ENCODE data around the gene CCM2L.
A peak's percentile ranks its signal among the peaks of the same experiment; 100 is the strongest.

Gene CCM2L

DNA sequence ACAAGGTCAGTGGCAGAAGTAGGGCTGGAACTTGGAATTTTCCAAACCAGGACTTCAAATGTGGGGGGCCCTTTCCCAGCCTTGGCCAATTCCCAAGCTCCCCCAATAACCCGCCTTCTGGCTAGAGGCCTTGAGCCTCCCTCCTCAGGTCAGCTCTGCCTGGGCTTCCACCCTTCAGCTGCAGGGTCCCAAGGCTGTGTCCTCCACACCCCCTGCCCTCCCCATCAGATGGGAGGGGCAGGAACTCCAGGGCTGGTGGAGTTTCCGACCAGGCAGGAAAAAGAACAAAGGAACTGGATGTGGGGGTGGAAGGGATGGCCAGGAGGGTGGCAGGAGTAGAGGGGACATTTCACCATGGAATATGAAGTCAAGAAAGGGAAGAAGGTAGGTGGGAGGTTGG, at the start of gene CCM2L:
Gene CCM2L, plus strand, starts transcription at position 338 of the 400 bp plus-strand sequence. Its CDS starts 17 bp downstream, at position 355.
- DNase-seq: no peak

DNA sequence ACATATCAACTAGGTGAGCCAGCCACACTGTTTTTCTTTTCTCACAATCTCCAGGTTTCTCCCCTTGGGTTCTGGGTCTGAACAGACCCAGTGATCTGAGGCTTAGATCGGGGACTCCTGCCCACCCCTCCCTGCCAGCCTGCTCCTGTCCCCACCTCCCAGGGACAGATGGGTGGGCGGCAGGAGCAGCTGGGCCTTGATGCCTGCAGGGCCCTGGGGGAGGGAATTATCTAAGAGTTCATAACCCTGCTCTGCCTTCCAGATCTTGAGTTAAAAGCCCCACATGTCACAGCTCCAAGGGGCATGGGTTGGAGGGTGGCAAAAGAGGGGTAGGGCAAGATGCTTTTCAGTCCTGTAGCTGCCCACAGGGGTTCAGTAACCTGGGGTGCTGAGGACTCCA, 47.5 kb upstream of the CCM2L start:
- no peak for DNase-seq

- no peak for DNase-seq
These were observed 46.3 kb upstream of the CCM2L start for GRCh38 chr20:31963889-31964288.

DNA sequence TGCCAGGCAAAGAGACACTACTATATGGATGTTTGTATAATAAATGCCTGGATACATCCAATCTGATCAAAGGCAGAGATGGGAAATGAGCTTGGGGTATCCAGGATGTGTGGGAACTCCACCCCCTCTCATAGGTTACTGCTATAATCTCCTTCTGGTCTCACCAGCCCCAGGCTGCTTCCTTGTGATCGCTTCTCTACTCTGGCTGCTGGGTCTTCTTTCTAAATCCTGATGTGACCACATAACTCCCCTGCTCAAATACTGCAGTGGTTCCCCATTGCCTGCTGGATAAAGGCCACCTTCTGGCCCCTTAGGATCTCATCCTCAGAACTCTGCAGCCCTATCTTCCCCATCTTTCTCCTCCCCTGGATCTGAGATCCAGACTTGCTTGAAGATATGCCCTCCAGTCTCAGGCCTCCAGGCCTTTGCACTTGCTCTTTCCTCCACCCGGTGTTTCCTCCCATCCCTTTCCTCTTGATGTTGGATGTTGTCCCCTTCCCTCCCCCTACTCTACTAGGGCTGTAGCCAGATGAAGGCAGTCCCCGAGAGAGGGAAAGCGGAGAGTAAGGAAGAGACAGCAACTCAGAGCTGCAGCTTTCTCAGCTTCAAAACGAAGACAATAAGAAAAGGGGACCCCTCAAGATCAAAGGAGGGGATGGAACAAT, 43.1 kb upstream of the CCM2L start:
- DNase-seq: no peak

DNA sequence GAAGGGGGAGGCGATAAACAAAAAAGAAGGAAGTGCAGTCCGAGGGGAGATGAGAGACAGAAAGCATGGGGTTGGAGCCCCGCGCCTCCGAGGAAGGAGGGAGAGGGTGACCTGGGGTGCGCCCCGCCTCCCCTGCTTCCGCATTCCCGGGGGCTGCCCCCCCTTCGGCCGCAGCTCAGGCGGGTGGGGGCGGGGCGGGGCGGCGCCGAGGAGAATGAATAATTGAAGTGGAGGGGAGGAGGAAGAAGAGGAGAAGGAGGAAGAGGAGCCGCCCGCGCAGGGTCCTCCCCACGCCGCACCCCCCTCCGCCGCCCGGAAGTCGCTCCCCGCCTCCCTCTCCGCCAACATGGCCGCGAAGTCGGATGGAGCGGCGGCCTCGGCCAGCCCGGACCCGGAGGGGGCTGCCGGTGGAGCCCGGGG, 42.4 kb upstream of the CCM2L start, which contains the start of gene XKR7:
Gene XKR7, plus strand, starts transcription at position 322 of the 420 bp plus-strand sequence. Its CDS starts 25 bp downstream, at position 347.
- no peak for DNase-seq

DNA sequence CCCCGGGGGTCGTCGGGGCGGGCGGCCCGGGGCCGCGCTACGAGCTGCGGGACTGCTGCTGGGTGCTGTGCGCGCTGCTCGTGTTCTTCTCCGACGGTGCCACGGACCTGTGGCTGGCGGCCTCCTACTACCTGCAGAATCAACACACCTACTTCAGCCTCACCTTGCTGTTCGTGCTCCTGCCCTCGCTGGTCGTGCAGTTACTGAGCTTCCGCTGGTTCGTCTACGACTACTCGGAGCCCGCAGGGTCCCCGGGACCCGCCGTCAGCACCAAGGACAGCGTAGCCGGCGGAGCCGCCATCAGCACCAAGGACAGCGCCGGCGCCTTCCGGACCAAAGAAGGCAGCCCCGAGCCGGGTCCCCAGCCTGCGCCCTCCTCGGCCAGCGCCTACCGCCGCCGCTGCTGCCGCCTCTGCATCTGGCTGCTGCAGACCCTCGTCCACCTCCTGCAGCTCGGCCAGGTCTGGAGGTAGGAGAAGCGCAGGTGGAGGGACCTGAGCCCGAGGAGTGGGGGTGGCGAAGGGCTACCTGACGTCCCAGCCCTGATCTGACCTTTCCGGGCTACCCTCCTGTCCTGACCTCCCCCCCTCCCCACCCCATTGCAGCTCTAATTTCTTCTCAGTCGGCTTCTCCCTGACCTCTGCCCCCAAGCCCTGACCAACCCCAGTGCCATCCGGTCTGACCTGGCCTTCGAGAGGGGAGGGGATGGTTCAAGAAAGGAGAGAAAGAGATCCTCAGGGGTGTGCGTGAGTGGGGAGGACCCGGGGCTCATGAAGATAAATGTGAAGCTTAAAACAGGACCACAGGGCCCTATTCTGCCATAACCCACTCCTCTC, 41.7 kb upstream of the CCM2L start:
- no peak for DNase-seq

DNA sequence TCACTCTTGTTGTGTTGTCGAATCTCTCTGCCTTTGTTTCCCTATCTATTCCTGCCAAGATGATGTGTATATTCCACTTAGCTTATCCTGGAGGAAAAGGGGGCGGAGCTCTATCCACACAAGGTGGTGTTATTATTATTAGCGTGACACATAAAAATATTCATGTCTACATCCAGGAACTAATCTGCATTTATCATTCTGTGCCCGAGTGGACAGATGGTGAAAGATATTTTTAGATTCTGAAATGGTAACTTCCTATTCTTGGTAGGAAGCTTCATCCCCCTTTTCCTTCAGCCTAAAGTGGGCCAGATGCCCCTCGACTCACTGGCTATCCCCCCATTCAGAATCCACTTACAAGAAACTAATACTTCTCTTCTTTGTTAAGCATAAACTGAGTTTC, 40.2 kb upstream of the CCM2L start:
- no peak for DNase-seq

DNA sequence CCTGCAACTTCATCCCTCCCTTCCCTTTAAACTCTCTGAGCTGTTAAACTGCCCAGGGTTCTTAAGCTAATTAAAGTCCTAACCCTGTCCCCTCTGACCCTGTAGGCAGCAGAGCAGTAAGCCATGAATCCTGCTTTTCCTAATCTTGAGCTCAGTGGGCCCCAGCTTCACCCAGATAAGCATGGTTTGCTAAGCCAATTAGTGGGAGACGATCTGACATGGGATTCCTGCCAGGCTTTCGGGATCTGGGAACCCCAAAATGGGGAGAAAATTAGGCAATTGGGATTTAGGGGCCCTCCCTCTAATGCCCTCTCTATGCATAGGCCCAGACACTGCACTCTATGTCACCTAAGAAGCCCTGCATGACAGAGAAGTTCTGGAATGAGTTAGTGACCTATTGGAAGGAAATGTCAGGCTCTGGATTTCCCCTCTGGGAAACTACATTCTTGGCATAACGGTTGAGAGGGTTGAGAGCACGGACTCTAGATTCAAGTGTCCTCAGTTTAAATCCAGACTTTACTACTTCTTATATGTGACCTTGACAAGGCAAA, 37.7 kb upstream of the CCM2L start:
- DNase-seq: no peak

DNA sequence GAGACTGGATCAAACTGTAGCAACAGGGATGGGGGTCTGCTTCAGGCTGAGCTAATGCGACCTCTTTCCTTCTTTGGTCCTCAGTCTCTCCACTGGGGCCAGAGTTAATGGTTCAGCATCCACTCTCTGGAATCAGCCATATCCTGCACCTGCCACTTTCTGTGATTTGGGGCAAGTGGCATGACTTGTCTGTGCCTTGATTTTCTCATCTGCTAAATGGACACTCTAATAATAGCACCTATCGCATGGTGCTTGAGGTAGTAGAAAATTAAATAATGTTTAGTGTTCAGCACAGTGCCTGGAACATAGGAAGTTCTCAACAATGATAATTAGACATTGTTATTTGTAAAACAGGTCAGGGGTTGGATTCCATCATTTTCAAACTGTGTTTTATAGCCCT, 35.9 kb upstream of the CCM2L start:
- no peak for DNase-seq

DNA sequence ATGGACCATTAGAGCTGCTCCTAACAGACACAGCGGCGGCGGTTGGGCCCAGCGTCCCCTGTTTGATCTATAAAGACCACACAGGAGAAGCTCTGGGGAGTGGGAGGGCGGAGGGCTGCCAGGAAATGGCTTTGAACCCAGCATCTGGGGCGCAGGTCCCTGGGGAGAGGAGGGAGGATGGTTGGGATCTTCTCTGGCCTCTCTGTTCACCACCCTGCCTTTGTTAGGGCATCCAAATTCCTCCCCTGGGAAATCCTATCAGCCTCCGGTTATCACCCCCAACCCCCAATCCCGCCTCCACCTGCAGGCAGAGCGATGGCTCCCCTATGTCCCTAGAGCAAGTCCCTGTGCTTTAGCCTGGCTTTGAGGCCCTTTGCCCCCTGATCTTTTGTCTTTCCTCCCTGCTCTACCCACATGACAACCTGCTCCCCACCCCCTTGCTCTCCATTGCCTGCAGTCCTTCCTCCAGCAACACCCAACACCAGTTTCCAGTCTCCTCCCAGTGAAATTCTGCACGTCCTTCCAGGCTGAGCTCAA, 35.2 kb upstream of the CCM2L start:
- DNase-seq: peak; percentile 29

DNA sequence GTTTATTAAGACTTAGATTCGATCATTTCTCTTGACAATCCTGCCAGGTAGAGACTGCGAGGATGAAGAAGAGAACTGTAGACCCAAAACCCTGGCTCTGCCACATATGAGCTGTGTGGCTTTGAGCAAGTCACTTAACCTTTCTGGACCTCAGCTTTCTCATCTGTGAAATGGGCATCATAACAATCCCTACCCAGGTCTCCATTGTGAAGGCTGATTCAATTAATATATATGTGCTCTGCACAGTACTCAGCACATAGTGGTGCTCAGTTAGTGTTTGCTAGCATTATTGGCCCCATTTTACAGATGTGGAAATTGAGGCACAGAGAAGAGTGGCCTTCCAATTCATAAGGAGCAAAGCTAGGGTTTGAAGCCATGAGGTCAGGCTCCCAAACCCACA, 34.4 kb upstream of the CCM2L start:
- DNase-seq: no peak

DNA sequence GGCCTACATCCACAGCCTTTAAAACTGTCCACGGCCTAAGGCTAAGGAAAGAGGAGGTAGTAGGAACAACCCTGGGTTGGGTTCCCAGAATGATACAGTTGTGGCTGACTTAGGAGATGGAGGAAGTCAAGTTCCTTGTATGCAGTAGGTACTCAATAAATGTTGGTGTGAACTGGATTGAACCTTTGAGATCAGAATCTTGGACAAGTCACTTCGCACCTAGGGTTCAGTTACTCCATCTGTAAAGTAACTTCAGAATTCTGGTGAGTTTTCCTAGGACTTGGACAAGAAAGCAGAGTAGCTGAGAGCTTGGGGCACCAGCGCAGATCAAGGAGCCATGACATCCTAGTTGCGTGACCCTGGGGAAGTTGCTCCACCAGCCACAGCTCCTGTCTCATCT, 33.2 kb upstream of the CCM2L start:
- no peak for DNase-seq

DNA sequence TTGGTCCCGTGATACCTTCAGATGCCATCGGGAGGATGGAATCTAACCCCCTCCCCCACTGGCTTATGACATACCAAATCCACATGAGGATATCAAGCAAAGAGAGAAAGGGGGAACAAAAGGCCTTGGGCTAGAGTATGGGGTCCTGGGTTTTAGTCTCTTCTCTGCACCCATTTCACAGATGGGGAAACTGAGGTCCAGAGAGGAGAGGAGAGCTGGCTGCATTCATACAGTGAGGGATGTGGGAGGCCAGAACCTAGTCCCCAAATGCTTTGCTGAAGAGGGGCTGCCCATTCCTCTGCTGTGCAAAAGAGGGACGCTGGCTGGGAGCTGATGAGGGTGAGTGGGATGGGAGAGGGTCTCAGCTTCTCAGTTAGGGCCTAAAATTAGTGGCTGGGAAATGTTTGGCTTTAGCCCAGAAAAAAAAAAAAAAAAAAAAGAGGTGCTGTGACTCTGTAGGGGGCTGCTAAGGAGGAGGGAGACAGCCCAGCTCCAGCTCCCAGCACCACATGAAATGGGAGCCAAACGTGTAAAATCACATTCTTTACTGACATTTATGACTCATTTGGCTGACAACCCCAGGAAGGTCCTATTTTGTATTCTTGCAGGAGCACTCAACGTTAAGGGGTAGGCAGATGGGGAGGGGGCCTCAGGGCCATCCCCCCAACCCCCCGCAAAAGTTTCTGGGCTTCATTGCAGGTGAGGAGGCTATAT, 30.4 kb upstream of the CCM2L start:
- no peak for DNase-seq

DNA sequence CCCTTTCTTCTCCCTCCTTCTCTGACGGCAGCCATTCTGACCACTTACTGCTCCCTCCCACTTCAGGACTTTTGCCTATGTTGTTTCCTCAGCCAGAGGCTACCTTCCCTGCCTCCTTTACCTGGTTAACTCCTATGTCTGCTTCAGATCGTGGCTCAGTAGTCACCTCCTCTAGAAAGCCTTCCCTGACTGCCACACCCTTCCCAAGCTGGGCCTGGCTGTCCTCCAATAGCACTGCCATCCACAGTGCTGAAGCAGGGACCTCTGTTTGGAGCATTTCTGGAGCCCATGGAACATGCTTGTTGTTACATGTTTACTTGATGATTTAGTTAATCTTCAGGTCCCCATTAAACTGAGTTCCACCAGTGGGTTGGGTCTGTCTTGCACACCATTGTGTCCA, 28.5 kb upstream of the CCM2L start:
- no peak for DNase-seq

GRCh38 chr20:31984981-31985471, 25.2 kb upstream of the CCM2L start:
- no peak for DNase-seq

GRCh38 chr20:31987744-31988143, 22.5 kb upstream of the CCM2L start:
- no peak for DNase-seq

- no peak for DNase-seq
These were observed 21.7 kb upstream of the CCM2L start for GRCh38 chr20:31988430-31989015.

DNA sequence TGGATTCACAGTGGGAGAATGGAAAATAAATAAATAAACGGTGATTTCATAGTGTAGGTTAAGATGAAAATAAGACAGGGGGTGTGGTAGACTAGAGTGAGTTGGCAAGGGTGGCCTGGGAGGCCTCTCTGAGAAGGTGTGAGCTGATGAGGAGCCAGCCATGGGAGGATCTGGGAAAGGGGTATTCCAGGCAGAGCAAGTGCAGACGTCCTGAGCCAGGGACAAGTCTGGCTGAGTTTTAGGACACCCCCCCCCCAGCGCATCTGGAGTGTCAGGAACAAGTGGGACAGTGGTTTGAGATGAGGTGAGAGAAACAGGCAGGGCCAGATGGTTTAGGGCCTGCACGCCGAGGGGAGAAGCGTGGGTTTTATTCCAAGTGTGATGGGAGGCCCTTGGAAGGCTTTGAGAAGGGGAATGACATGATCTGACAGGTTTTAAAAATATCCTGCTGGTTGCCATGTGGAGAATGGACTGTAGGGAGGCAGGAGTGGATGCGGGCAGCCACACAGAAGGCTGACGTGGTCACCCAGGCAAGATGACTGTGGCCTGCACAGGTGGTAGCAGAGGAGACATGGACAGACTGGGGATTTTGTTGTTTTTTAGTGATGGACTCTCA, 21.1 kb upstream of the CCM2L start:
- DNase-seq: no peak

DNA sequence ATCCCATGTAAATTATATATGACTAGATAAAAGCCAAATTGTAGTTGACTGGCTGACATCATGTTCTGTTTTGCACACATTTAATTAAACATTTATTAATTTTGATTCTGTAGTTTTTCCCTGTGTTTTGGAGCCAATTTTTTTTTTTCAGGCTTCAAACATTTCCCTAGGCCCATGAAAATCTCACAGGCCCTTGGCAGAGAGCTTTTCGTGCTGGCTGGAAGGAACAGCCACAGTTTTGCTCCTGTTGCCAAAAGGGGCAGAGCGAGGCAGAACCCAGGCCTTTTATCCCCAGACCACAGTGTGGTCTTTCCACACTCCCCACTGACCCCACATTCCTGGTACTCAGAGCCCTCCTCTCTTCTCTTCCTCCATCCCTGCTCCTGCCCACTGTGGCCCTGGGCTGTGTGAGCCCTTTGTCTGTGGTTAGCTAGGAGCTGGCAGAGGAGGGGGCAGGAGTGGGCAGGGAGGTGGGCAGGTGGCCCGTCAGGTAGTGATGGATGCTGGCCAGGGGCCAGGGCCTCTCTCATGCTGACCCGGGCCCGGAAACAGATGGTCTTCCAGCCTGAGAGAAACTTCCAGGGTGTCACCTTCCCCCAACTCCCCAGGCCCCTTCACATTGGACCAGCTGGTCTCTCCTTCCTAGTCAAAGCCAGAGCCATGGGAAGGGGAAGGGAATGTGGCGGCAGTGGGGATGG, 19.4 kb upstream of the CCM2L start:
- no peak for DNase-seq

DNA sequence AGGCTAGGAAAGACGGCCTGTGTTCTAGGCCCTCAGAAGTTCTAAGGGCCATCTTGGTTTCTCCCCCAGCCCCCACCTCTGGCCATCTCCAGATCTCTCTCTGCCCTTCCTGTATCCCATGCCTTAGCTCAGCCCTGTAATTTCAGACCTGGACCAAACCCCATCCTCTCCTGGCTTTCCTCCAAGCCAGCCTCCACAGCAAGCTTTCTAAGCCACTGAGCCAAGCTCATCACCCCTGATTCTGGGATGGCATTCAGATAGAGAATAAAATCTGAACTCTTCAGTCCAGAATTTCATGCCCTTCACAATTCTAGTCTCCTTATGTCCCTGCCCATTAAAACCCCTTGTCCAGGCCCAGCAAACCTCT, 18.9 kb upstream of the CCM2L start:
- DNase-seq: no peak

- no peak for DNase-seq
These were observed 18.2 kb upstream of the CCM2L start for GRCh38 chr20:31992086-31992485.

DNA sequence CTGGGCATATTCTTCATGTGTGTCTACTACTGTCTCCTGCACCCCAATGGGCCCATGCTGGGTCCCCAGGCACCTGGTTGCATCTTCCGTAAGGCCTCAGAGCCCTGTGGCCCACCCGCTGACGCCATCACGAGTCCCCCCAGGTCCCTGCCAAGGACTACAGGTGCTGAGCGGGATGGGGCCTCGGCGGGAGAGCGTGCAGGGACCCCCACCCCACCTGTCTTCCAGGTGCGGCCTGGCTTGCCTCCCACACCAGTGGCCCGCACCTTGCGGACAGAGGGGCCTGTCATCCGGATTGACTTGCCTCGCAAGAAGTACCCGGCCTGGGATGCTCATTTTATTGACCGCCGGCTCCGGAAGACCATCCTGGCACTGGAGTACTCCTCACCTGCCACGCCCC, 13.2 kb upstream of the CCM2L start:
- no peak for DNase-seq
